H1 (cell line): Measurements from ENCODE around the gene SLC24A3. TPM values are rescaled to one million over a fixed set of nuclear protein-coding genes. Genes with fewer than 3 reads are reported as not detected.

Experiments used
- JUND ChIP-seq: IDR thresholded peaks from 2 replicates; pipeline ENCODE4 v1.6.1; 2011; ENCODE audit warnings: mild to moderate bottlenecking, improper control_type of control experiment, low read length
- SUZ12 ChIP-seq: fragments of 200-600 bp; sonication (generic); IDR thresholded peaks from 2 replicates; pipeline ENCODE4 v1.6.1; 2012; ENCODE audit warnings: mild to moderate bottlenecking, inconsistent platforms, low read length, moderate library complexity, mixed read lengths
- TCF12 ChIP-seq: IDR thresholded peaks from 2 replicates; pipeline ENCODE4 v1.6.1; 2011; ENCODE audit warnings: low read depth, mild to moderate bottlenecking, low read length
- polyA plus RNA-seq, 7 experiments: library from polyadenylated mRNA; depleted of rRNA in 3 of 7; stranded (reverse) in 5 of 7; unstranded in 2 of 7; fragments of >200 nt in 5 of 7; fragments of 200-250 nt in 2 of 7; gene quantifications; 1 replicate in 5 of 7; 2 replicates in 1 of 7; 4 replicates in 1 of 7; pipeline versions ENCODE4 v1.2.1 to v1.2.3, GENCODE V29; 2011 to 2013; ENCODE audit warnings: missing spikeins in 2 of 7, mixed read lengths in 2 of 7
- total RNA-seq: library from RNA; stranded (reverse); fragmentation: NEBNext Ultra II Directional; extraction: Animal tissue kit (Norgen Biotek cat#: 25700); gene quantifications from 2 replicates; pipeline ENCODE4 v1.2.1, GENCODE V29; 2021

SLC24A3 gene
- total and polyA plus RNA-seq, 2 of the 8 experiments (the other 6 are each of a cell fraction or from before 2014, with no cell fraction given): 4.5 to 6.3 TPM

DNA sequence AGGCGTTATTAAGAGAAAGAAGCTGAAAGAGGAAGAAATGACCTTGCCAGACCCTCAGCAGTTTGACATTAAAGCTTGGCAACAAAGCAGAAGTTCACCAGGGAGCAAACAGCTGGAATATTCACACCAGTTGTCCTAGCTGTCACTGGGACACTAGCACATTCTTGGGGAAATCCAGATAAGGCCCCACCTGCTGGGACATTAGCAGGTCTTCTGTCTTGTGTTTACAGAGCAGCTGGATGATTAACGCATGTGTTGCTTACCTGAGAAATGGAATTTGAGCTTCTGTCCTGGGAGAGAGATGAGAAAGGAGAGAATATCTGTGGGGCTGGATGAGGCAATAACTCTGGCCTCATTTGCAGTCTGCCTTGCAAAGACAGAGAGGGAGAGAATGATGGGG lies 408.0 kb downstream of the SLC24A3 start (continued):
- TF ChIP-seq JUND: 0 out of 2 replicates have a peak, but pooled peaks have one; percentile 20
- TF ChIP-seq TCF12: peak; percentile 91
- TF ChIP-seq SUZ12: no peak
